Activated CD8-positive, alpha-beta T cell treated with anti-CD3 and anti-CD28 coated beads for 36 hours (primary cell): Measurements from ENCODE around the gene SMOC1. TPM values are rescaled to one million over a fixed set of nuclear protein-coding genes. Genes with fewer than 3 reads are reported as not detected.

Source experiments
- ATAC-seq: fragments of 200-7000 bp; cut with Tn5 transposase; one replicate; pipeline ENCODE4 v1.10.0; 2021; ENCODE audit warnings: mild to moderate bottlenecking, moderate library complexity
- CTCF ChIA-PET: fragments of 350-600 bp; sonication (Branson Sonifier 250); formaldehyde crosslinking; loops from one replicate; lab custom pipeline; 2021; ENCODE audit warnings: antibody characterized with exemption; lab: Charles Lee
- POLR2A ChIA-PET: fragments of 350-600 bp; sonication (Branson Sonifier 250); formaldehyde crosslinking; loops from one replicate; lab custom pipeline; 2021; ENCODE audit warnings: antibody characterized with exemption; lab: Charles Lee
- DNase-seq: peaks from one replicate; pipeline ENCODE4 v3.0.0-alpha.2; 2020
- H3K27ac Mint-ChIP-seq: one replicate; pipeline ENCODE4 v1.8.0; 2021; ENCODE audit warnings: mild to moderate bottlenecking, mixed read lengths
- H3K27me3 Mint-ChIP-seq: one replicate; pipeline ENCODE4 v1.8.0; 2021; ENCODE audit warnings: mixed read lengths
- H3K36me3 Mint-ChIP-seq: one replicate; pipeline ENCODE4 v1.8.0; 2021; ENCODE audit warnings: low read depth, mixed read lengths
- H3K4me1 Mint-ChIP-seq: one replicate; pipeline ENCODE4 v1.8.0; 2021; ENCODE audit warnings: low read depth, mixed read lengths
- H3K4me3 Mint-ChIP-seq: one replicate; pipeline ENCODE4 v1.8.0; 2021; ENCODE audit warnings: mild to moderate bottlenecking, moderate library complexity, mixed read lengths
- H3K9me3 Mint-ChIP-seq: one replicate; pipeline ENCODE4 v1.8.0; 2021; ENCODE audit warnings: mixed read lengths
- intact Hi-C: fragments of 100-400 bp; cut with micrococcal nuclease; formaldehyde crosslinking; loops from one replicate; pipeline ENCODE4 v1.10.0; 2022
- total RNA-seq, 2 experiments: library from RNA; stranded (reverse); gene quantifications; one replicate each; pipeline ENCODE4 v1.2.3, GENCODE V29; 2021
- TF ChIP-seq, protein P1 (sequence below): fragments of 200-600 bp; IDR thresholded peaks from one replicate; pipeline ENCODE4 v1.8.0; 2022; ENCODE audit warnings: antibody characterized with exemption, mild to moderate bottlenecking

The SMOC1 gene
- total RNA-seq, 2 experiments from 2014 or later: not detected

DNA sequence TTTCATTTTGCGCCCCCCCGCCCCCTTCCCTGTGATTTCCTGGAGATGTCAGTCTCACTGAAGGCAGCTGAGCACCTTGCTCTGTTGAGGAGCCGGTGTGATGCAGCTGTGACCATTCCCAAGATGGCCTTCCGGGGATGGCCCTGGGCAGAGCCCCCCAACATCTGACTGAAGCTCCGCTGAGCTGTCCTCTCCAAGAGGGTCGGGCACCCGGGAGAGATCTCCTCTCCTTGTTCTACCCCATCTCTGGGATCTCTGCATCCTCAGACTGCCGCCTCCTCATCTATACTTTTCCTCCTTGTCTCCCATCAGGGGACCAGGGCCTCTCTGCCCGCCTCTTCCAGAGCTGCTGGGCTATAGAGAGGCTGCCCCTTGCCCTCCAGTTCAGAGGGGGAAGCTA lies 965 bp upstream of the SMOC1 start:
- POLR2A ChIA-PET: interaction anchor here (1.3 kb wide), 1 partner anchor 15 kb away, joined by 3 read pairs; no protein-coding TSS in a partner anchor
- H3K36me3 Mint-ChIP-seq: no peaks in the 10 kb centered on the region
- CTCF ChIA-PET: interaction anchor here (1.0 to 2.4 kb wide), 8 partner anchors 9 to 708 kb away, joined by 3 to 11 read pairs (median 4); no protein-coding TSS in a partner anchor
- peaks cover 44% of the 10 kb centered on the region for H3K27me3 Mint-ChIP-seq
- ATAC-seq: no peak
- TF ChIP-seq, protein P1, sequence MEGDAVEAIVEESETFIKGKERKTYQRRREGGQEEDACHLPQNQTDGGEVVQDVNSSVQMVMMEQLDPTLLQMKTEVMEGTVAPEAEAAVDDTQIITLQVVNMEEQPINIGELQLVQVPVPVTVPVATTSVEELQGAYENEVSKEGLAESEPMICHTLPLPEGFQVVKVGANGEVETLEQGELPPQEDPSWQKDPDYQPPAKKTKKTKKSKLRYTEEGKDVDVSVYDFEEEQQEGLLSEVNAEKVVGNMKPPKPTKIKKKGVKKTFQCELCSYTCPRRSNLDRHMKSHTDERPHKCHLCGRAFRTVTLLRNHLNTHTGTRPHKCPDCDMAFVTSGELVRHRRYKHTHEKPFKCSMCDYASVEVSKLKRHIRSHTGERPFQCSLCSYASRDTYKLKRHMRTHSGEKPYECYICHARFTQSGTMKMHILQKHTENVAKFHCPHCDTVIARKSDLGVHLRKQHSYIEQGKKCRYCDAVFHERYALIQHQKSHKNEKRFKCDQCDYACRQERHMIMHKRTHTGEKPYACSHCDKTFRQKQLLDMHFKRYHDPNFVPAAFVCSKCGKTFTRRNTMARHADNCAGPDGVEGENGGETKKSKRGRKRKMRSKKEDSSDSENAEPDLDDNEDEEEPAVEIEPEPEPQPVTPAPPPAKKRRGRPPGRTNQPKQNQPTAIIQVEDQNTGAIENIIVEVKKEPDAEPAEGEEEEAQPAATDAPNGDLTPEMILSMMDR: no peak
- no peaks in the 10 kb centered on the region for H3K9me3 Mint-ChIP-seq
- intact Hi-C loops: no loop called here
- DNase-seq: no peak
- H3K27ac Mint-ChIP-seq: no peak overlapping the region
- no peak overlapping the region for H3K4me3 Mint-ChIP-seq
- H3K4me1 Mint-ChIP-seq: no peaks in the 10 kb centered on the region

DNA sequence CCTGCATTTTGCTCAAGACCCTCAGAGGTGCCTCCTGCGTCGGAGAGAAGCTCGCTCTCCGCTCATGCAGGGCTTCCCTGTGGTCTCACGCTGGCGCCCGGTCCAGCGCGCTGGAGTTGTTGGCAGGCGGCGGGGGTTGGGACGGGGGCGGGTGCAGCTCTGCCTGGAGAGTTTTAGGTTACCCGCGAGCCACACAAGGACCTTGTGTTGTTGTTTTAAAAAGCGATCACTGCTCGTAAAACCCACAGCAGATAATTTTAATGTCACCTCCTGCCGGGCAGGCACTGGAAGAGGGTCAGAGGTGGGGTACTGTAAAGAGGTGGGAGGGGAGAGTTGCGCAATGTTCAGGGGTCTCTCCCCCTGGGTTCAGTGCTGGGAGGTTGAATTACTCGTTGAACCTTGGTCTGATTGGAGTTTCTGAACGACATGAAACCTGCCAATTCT lies 850 bp downstream of the SMOC1 start:
- peaks cover 53% of the 10 kb centered on the region for H3K27me3 Mint-ChIP-seq
- intact Hi-C loops: no loop called here
- DNase-seq (no peak), ATAC-seq (no peak)
- POLR2A ChIA-PET: interaction anchor here (1.2 kb wide), 1 partner anchor 11 kb away, joined by 3 read pairs; no protein-coding TSS in a partner anchor
- CTCF ChIA-PET: interaction anchor here (1.0 to 1.5 kb wide), 2 partner anchors 140 to 332 kb away, joined by 3 read pairs; no protein-coding TSS in a partner anchor
- H3K4me1 Mint-ChIP-seq: no peaks in the 10 kb centered on the region
- TF ChIP-seq, protein P1: no peak
- no peak overlapping the region for H3K4me3 Mint-ChIP-seq
- H3K9me3 Mint-ChIP-seq: no peaks in the 10 kb centered on the region
- H3K27ac Mint-ChIP-seq: no peak overlapping the region
- no peaks in the 10 kb centered on the region for H3K36me3 Mint-ChIP-seq

DNA sequence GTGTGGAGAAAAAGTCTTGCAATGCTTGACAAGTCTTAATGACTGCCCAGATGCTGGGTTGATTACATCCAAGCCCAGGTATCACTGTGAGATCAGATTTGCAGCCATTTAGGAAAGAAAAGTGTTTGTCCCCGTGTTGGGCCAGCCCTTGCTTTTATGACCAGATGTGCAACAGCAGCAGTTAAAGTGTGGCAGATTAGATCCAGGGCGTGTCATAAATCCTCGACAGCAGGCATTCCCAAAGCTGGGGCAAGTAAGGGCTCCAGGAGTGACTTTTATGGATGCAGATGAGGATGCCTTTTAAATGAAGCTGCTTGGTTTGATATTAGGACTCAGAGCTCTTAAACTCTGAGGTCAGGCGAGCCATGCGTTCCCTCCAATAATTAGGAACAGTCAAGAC lies 1.7 kb downstream of the SMOC1 start:
- Mint-ChIP-seq H3K4me3 (no peak overlapping the region), H3K36me3 (no peaks in the 10 kb centered on the region), H3K4me1 (no peaks in the 10 kb centered on the region), H3K27ac (no peak overlapping the region), H3K9me3 (no peaks in the 10 kb centered on the region), H3K27me3 (peaks cover 53% of the 10 kb centered on the region)
- no peak for DNase-seq
- intact Hi-C loops: no loop called here
- TF ChIP-seq, protein P1: no peak
- ChIA-PET CTCF (interaction anchor here (1.0 to 1.5 kb wide), 2 partner anchors 9 to 139 kb away, joined by 3 read pairs; no protein-coding TSS in a partner anchor), POLR2A (no interaction called here)
- no peak for ATAC-seq

DNA sequence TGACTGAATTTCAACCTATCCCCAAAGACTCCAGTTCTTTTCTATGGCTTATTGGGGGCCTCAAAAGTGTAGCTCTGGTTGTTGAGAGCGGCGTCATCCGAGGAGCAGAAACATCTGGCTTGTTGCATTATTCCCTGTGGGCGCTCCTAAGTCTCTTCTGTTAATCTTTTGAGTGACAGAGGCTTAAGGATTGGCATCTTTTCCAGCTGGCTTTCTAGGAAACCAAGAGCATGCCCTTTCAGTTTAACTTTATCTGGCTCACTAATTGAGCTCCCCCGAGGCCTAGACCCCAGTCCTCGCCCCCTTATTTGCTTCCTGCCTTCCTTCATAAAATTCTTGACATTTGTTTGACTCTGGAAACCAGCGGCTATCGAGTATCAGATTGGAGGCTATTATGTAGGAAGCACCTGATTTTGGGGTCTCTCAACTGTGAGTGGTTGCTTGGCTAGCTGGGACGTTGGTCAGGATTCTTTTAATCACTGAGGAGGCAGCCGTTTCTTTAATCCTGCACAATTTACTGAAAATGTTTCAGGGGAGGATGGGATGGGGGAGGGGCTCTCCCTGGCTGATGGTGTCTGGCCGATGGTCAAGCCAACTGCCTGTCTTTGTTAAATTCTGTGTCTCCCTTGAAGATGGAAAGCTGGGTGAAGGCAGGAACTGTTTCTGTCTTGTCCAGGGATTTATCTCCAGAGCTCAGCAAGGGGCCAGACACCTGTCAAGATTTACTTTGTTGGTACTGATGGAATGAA lies 3.1 kb downstream of the SMOC1 start:
- TF ChIP-seq, protein P1: no peak
- no peak for DNase-seq
- CTCF ChIA-PET: no interaction called here

DNA sequence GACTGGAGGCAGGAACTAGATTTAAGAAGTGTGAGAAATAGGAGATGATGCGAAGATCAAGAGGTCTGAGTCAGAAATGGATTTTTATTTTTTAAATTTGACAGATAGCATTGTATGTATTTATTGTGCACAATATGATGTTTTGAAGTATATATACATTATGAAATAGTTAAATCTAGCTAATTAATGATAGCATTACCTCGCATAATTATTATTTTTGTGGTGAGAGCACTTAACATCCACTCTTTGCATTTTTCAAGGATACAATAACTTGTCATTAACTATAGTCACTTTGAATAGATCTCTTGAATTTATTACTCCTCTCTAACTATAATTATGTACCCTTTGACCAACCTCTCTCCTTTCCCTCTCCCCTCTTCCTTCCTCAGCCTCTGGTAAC lies 3.7 kb downstream of the SMOC1 start:
- H3K27me3 Mint-ChIP-seq: peaks cover 47% of the 10 kb centered on the region
- intact Hi-C loops: no loop called here
- no peaks in the 10 kb centered on the region for H3K9me3 Mint-ChIP-seq
- H3K27ac Mint-ChIP-seq: no peak overlapping the region
- POLR2A ChIA-PET: no interaction called here
- DNase-seq: no peak
- H3K4me3 Mint-ChIP-seq: no peak overlapping the region
- TF ChIP-seq, protein P1: no peak
- H3K4me1 Mint-ChIP-seq: no peaks in the 10 kb centered on the region
- CTCF ChIA-PET: no interaction called here
- no peaks in the 10 kb centered on the region for H3K36me3 Mint-ChIP-seq
- no peak for ATAC-seq

More for the DNA sequence above, 3.1 kb downstream of the SMOC1 start:
- no peak for ATAC-seq
- Mint-ChIP-seq H3K9me3 (no peaks in the 10 kb centered on the region), H3K36me3 (no peaks in the 10 kb centered on the region), H3K4me3 (no peak overlapping the region), H3K4me1 (no peaks in the 10 kb centered on the region), H3K27ac (no peak overlapping the region), H3K27me3 (peaks cover 52% of the 10 kb centered on the region)
- intact Hi-C loops: no loop called here
- POLR2A ChIA-PET: no interaction called here
